Hepatocyte (in vitro differentiated cells): ENCODE results near the gene OMD. TPM values are rescaled to one million over a fixed set of nuclear protein-coding genes. Genes with fewer than 3 reads are reported as not detected.

Source experiments
- DNase-seq: peaks from one replicate; pipeline ENCODE4 v3.0.0-alpha.2; 2016; ENCODE audit warnings: low spot score
- H2AFZ ChIP-seq: fragments of 200-600 bp; sonication (generic); 2 replicates; pipeline ENCODE4 v1.6.0; 2016; ENCODE audit warnings: antibody characterized with exemption, mild to moderate bottlenecking
- H3K27ac ChIP-seq: fragments of 200-600 bp; sonication (generic); 2 replicates; pipeline ENCODE4 v1.5.1; 2016; ENCODE audit warnings: mild to moderate bottlenecking
- H3K27me3 ChIP-seq: fragments of 200-600 bp; sonication (generic); 2 replicates; pipeline ENCODE4 v1.6.1; 2016
- H3K36me3 ChIP-seq: fragments of 200-600 bp; sonication (generic); replicated peaks from 2 replicates; pipeline ENCODE4 v1.5.1; 2016; ENCODE audit warnings: low read depth; ENCODE audit not compliant: insufficient read depth
- H3K4me1 ChIP-seq: fragments of 200-600 bp; sonication (generic); 2 replicates; pipeline ENCODE4 v1.5.1; 2016; ENCODE audit warnings: mild to moderate bottlenecking, moderate library complexity; ENCODE audit not compliant: insufficient read depth
- H3K4me2 ChIP-seq: fragments of 200-600 bp; sonication (generic); 2 replicates; pipeline ENCODE4 v1.6.0; 2016
- H3K4me3 ChIP-seq: fragments of 200-600 bp; sonication (generic); 2 replicates; pipeline ENCODE4 v1.5.1; 2016; ENCODE audit warnings: mild to moderate bottlenecking
- H3K79me2 ChIP-seq: fragments of 200-600 bp; sonication (generic); 2 replicates; pipeline ENCODE4 v1.6.0; 2017; ENCODE audit warnings: mild to moderate bottlenecking
- H3K9me2 ChIP-seq: fragments of 200-600 bp; sonication (generic); replicated peaks from 2 replicates; pipeline ENCODE4 v1.6.0; 2017; ENCODE audit warnings: mild to moderate bottlenecking; ENCODE audit not compliant: insufficient read depth
- H3K9me3 ChIP-seq: fragments of 200-600 bp; sonication (generic); 2 replicates; pipeline ENCODE4 v1.5.1; 2016; ENCODE audit warnings: low read depth, mild to moderate bottlenecking
- H4K20me1 ChIP-seq: fragments of 200-600 bp; sonication (generic); 2 replicates; pipeline ENCODE4 v1.6.0; 2016; ENCODE audit warnings: mild to moderate bottlenecking; ENCODE audit not compliant: insufficient read depth, poor library complexity, severe bottlenecking
- CTCF ChIP-seq: fragments of 200-600 bp; sonication (generic); IDR thresholded peaks from 2 replicates; pipeline ENCODE4 v1.5.1; 2016; ENCODE audit warnings: antibody characterized with exemption, mild to moderate bottlenecking; ENCODE audit not compliant: poor library complexity
- EZH2 ChIP-seq: fragments of 200-600 bp; sonication (generic); IDR thresholded peaks from 2 replicates; pipeline ENCODE4 v1.6.1; 2016; ENCODE audit warnings: antibody characterized with exemption, mild to moderate bottlenecking, borderline replicate concordance
- EZH2phosphoT487 ChIP-seq: fragments of 200-600 bp; sonication (generic); IDR thresholded peaks from one replicate; pipeline ENCODE4 v1.6.1; 2018; ENCODE audit warnings: antibody characterized with exemption, mild to moderate bottlenecking, low read depth, moderate library complexity; ENCODE audit not compliant: unreplicated experiment, severe bottlenecking
- WGBS: methylation state at CpG from one replicate; pipeline ENCODE4 v1.1.6; 2016; ENCODE audit warnings: low lambda C conversion rate; ENCODE audit errors: missing lambda C conversion rate; 5-methylcytosine and 5-hydroxymethylcytosine counted together
- polyA plus RNA-seq: library from polyadenylated mRNA; unstranded; fragments of >200 nt; fragmentation: Nextera tagmentation; extraction: Ambion mirVana; gene quantifications from 2 replicates; pipeline ENCODE4 v1.2.1, GENCODE V29; 2016
- total RNA-seq: library from RNA; depleted of rRNA; stranded (reverse); fragments of >200 nt; gene quantifications from 2 replicates; pipeline ENCODE4 v1.2.3, GENCODE V29; 2014

Gene OMD
- total and polyA plus RNA-seq, 2 experiments from 2014 or later, result 0.17 to 0.47 TPM

GRCh38 chr9:92426501-92427145 lies 2.4 kb upstream of the OMD start:
- TF ChIP-seq EZH2, result no peak
- TF ChIP-seq EZH2phosphoT487, result no peak
- TF ChIP-seq CTCF, result no peak
- no peaks in the 10 kb centered on the region for H3K9me2 ChIP-seq

DNA sequence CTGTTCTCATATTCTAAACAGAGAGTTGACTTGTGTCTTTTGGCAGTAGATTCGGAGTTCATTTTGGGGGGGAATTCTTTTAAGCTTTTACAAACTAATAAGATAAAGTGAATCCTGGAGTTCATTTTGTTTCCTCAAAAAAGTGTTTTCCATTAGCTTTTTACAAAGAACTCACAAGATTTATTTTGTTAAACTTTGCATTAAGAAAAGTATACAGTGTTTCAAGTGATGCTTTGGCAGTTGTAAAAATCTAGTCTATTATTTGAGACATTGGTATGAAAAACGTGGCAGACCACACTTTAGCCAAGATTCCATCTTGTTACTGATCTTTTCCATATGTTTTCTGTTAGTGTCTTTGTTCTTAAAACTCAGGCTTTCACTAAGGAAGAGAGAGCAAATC lies 1.2 kb upstream of the OMD start:
- Histone ChIP-seq H3K4me1 (peaks cover 8% of the 10 kb centered on the region), H3K27ac (peak overlapping the region; percentile 65), H3K36me3 (no peaks in the 10 kb centered on the region), H4K20me1 (no peaks in the 10 kb centered on the region), H3K27me3 (no peaks in the 10 kb centered on the region), H3K4me3 (no peak overlapping the region), H2AFZ (no peak overlapping the region), H3K9me2 (no peaks in the 10 kb centered on the region), H3K4me2 (no peak overlapping the region), H3K9me3 (no peaks in the 10 kb centered on the region), H3K79me2 (no peaks in the 10 kb centered on the region)
- WGBS, result 35% methylated on average over 2 of the region's 2 CpGs
- TF ChIP-seq EZH2, result no peak
- TF ChIP-seq CTCF, result no peak
- no peak for TF ChIP-seq EZH2phosphoT487
- DNase-seq, result peak; percentile 11

More at GRCh38 chr9:92426501-92427145, 2.4 kb upstream of the OMD start:
- H3K27me3 ChIP-seq, result no peaks in the 10 kb centered on the region
- peaks cover 8% of the 10 kb centered on the region for H3K4me1 ChIP-seq
- peak overlapping the region; percentile 3 for H3K4me2 ChIP-seq
- H4K20me1 ChIP-seq, result no peaks in the 10 kb centered on the region
- H3K79me2 ChIP-seq, result no peaks in the 10 kb centered on the region
- no peaks in the 10 kb centered on the region for H3K36me3 ChIP-seq
- H3K27ac ChIP-seq, result peak overlapping the region; percentile 65
- H3K4me3 ChIP-seq, result no peak overlapping the region
- H3K9me3 ChIP-seq, result no peaks in the 10 kb centered on the region
- no peak overlapping the region for H2AFZ ChIP-seq
- DNase-seq, result no peak
- WGBS, result 54% methylated on average over 5 of the region's 5 CpGs

- Histone ChIP-seq H3K27me3 (no peaks in the 10 kb centered on the region), H3K4me3 (no peak overlapping the region), H3K36me3 (no peaks in the 10 kb centered on the region), H3K79me2 (no peaks in the 10 kb centered on the region), H3K9me3 (no peaks in the 10 kb centered on the region), H3K9me2 (no peaks in the 10 kb centered on the region), H2AFZ (no peak overlapping the region), H3K27ac (peak overlapping the region; percentile 48), H3K4me2 (no peak overlapping the region), H4K20me1 (no peaks in the 10 kb centered on the region), H3K4me1 (peaks cover 8% of the 10 kb centered on the region)
- no peak for DNase-seq
- WGBS, result 73% methylated on average over 2 of the region's 2 CpGs
- TF ChIP-seq EZH2phosphoT487, result no peak
- no peak for TF ChIP-seq EZH2
- TF ChIP-seq CTCF, result no peak
Observed at GRCh38 chr9:92423612-92424011, 659 bp downstream of the OMD start.
